UCSD-AML1 (cell line): ENCODE measurements around the gene ITSN2.
"Not testable (repeated sequence)": the region's sequence is repeated elsewhere in the genome, so short reads cannot be mapped to it uniquely, and the experiment has no call there.

Experiments used
- DNase-seq: peaks from one replicate; lab custom pipeline; 2025; ENCODE audit not compliant: unreplicated experiment; lab: John Stamatoyannopoulos, UW

ITSN2 gene

DNA sequence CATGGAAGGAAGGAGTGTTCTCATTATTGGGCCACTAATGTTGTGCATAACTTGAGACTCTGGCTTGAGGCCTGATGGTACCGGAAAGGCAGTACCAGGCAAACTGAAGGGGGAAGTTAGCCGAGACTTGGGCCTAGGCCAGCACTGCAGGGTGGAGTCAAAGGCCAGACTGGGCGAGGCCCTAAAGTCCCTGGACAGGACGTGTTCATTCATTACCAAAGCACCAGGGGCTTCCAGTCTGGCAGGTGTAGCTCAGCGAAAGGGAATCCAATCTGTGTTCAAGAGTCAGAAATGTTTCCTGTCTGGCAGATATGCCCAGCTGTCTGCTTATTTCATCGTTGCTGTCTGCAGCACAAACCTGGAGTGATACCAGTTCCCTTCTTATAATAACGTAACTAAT, 4.7 kb upstream of the ITSN2 start:
- DNase-seq: peak; percentile 47

DNA sequence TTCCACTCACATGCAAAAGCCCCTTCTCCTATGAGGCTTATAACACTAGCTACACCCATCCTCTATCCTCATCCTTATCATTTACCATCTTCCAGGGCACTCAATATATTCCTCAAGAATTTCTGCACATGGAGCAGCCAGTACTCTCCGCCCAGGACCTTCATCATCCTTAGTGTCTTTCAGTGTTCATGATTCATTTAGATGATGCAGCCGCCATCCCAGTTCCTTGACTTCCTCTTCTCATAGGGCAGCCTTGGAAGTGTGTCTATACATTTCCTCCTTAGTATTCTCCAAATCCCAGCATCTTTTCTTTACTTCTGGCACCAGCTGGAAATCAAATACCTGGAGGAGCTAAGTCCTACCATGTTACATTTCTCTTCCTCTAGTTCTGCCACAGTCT, 3.0 kb upstream of the ITSN2 start:
- DNase-seq: no peak

DNA sequence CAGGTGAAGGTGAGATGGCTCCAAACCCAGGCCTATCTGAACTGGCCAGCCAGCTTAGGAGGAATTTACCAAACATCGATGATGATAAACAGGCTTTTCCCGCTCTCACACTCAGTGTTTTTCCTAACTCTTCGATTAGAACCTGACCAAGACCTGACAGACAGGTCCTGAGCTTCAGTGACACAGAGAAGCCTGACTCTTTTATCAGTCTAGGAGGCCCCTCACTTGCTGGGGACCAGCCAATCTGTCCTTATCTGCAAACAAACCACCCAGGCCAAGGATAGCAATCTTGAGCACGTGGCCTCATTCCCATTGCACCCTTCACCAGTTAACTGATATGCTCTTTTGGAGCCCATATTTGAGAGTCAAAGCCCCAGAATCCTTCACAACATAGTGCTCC, 1.9 kb upstream of the ITSN2 start:
- DNase-seq: no peak

DNA sequence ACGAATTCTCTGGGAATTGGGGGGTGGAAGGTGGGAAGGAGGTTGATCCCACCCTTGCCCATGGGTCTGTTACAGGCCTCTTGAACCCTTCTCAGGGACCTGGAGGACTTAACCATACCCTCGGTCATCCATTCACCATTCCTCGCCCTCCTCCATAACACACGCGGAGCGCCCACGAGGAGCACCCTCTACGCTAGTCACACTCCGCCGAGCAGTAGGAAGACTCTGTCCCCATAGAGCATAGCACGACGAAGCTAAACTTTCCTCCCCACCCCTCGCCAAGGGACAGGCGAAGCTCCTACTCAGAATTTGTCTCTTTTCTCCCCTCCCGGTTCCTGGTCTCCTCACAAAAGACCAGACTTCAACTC, 611 bp upstream of the ITSN2 start:
- no peak for DNase-seq

DNA sequence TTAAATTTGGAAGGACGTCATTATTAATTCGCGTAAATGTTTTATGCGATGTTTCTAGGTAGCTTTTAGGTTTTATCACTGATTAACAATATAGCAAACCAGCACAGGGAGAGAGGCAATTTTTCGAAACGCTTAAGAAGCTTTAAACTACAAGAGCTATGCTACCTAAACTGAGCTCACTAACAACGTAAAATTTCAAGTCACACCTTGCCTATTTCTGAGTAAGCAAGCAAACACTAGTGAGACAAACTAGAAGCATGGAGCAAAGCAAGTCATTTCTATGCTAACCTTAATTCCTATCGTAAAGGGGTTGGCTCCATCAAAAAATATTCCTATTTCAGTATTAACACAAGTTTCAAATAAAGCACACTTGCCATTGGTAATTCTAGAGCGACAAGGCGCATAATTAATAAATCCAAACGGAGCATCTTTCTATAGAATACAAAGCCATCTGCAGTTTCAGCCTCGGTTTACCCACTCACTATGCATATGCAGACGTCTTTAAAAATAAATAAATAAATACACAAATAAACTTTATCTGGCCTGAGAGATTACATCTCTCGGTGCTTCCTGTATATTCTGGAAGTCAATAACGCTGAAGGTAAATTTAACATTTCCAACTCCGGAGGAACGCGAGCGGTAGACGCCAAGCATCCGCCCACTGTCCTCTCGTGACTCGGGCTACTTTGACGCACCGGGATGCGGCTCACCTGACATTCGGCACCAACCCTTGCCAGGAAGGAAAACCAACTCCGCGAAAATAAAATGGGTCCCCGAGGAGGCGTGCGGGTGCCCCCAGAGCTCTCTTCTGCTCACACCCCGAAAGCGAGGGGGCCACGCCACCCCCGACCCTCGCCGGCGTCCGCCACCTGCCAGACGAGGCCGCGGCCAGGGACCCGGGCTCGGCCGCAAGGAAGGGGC, 947 bp downstream of the ITSN2 start:
- DNase-seq: peak; percentile 41

DNA sequence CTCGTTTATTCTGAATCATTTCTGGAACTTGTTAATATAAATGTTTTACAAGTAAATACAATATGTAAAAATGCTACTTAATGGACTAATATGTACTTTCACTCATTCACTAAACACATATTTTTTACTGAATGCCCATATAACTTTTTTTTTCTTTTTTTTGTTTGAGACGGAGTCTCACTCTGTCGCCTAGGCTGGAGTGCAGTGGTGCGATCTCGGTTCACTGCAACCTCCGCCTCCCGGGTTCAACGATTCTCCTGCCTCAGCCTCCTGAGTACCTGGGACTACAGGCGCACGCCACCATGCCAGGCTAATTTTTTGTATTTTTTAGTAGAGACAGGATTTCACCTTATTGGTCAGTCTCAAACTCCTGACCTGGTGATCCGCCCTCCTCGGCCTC, 2.6 kb downstream of the ITSN2 start:
- not testable (repeated sequence) for DNase-seq

DNA sequence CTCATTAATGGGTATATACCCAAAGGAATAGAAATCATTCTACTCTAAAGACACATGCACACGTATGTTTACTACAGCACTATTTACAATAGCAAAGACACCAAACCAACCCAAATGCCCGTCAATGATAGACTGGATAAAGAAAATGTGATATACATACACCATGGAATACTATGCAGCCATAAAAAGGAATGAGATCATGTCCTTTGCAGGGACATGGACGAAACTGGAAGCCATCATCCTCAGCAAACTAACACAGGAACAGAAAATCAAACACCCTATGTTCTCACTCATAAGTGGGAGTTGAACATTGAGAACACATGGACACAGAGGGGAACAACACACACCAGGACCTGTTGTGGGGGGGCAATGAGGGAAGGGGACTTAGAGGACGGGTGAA, 3.2 kb downstream of the ITSN2 start:
- DNase-seq: not testable (repeated sequence)

DNA sequence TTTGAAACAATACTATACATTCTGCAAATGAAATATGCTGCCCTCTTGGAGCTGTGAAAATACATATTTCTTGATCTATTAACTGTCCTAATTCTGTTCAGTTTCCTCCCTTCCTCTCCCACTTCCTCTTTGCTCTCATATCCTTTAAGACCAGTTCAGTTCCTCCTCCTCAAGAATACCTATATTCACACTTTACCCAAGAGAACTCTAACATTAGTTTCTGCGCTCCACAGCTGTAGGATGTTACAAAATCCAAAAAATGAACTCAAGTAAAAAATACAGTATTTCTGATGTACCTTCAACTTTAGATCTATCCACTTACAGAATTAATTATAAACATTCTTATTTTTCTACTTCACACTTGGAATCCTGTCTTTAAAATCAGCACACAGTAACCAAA, 5.4 kb downstream of the ITSN2 start:
- no peak for DNase-seq

DNA sequence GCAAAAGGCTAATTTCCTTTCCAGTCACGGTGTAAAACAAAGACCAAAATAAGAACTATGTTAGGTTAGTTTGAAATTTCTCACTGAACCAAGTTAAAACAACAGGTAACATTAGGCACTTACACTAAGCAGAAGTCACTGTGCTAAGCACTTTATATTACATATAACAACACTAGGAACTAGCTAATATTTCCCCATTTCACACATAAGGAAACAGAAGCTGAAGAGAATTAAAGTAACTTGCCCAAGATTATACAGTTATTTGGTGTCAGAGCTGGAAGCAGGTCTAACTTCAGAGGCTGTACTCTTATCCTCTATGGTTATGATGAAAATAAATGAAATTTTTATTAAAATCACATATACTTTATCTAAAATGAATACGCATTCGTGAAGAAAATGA, 5.9 kb downstream of the ITSN2 start:
- no peak for DNase-seq

DNA sequence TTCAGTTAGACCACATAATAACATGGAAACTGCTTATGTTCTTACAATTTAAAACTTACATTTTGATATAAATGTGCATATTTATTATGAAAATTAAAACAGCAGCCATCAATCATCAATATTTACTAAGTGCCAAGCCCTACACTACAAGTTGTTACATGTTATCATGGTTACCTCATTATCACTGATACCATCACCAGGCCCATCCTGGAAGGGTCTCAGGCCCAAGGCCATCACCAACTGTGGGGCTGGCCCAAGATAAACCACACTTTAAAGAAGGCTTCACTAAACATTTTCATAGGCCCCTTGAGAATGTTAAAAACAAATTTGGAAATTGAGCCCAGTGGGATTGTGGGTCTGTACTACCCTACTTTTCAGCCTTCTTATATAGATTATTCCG, 6.4 kb downstream of the ITSN2 start:
- no peak for DNase-seq

DNA sequence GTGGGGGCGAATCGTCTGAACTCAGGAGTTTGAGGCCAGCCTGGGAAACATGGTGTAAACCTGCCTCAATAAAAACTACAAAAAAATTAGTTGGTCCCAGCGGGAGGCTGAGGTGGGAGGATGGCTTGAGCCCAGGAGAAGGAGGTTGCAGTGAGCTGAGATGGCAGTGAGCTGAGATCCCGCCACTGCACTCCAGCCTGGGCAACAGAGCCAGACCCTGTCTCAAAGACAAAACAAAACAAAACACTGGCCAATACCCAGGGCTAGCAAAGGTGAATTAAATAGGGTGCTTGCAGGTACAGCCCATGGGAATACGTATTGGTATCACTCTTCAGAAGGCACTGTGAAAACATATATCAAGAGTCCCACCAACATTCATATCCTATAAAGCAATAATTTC, 7.0 kb downstream of the ITSN2 start:
- DNase-seq: no peak

DNA sequence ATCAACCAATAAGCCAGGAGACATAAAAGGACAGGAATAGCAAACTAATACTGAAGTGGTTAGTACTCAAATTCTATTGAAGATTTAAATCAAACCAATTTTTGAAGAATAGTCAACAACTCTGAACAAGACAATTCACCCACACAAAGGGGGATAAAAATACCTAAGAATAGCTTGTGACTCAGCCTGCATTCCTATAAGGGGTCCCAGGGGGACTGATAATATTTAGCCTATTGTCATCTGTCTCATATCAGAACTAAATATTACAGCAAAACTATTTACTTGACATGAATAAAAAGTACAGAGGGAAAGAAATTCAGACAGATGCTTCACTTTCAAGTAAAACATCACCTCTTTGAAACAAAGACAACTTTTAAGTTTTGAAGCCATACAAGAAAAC, 7.7 kb downstream of the ITSN2 start:
- no peak for DNase-seq

DNA sequence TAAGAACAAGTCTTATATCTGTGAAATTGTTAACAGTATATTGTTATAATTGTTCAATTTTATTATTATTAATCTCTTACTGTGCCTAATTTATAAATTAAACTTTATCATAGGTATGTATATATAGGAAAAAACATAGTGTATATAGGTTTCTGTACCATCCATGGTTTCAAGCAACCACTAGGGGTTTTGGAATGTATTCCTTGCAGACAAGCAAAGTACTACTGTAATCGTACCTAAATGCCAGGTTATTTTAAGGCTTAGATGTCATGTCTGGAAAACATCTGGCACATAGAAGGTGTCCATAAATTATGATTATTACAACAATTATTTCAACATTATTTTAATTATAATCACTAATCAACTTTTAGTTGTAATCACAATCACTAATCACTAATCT, 8.4 kb downstream of the ITSN2 start:
- no peak for DNase-seq

DNA sequence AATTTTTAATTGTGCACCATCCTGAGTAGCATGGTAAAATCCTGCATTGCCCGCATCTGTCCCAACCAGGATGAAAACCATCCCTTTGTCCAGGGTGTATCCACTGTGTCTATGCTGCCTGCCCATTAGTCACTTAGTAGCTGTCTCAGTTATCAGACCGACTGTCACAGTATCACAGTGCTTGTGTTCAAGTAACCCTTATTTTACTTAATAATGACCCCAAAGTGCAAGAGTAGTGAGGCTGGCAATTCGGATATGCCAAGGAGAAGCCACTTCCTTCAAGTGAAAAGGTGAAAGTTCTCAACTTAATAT, 8.8 kb downstream of the ITSN2 start:
- no peak for DNase-seq

DNA sequence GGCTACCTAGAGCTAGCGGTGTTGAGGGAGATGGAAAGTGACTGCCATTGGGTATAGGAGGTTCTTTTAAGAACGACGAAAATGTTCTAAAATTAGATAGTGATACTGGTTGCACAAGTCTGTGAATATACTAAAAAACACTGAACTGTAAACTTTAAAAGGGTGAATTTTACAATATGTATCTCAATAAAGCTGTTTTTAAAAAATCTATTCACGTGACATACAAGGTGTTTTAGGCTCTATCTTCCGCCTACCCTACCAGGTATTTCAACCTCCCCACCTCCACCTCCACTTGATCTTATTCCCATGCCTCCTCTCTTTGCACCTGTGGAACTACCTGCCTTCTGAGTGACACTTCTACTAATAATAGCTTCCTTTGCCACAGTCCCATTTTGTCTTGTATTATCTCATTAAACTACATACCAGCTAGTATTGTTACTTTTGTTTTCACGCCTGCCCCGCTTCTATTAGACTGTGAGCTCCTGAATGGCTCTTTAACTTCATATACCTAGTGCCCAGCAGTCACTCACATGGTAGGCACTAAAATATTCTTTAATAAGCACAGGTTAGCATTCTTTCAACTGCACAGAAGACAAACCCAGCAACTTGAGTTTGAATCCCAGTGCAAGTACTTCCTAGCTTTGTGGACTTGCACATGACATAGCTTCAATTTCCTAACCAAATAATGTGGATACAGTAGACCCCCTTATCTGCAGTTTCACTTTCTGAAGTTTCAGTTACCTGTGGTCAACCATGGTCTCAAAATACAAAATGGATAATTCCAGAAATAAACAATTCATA, 9.3 kb downstream of the ITSN2 start:
- DNase-seq: no peak

DNA sequence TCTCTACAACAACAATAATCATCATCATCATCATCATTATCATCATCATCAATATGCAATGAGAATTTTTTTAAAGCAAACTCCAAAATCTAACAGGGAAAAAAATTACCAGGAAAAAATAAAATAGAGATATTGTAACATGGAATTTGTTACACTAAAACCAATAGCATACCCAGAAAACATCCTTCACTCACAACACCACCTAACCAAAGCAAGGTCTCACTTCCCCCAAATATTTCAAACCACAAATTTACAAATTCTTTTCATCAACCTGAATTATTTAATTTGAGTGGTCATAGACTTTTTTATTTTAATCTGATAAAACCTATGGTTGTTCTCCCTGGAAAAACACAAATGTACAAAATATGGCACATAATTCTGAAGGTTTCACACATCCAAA, 11.2 kb downstream of the ITSN2 start:
- no peak for DNase-seq

DNA sequence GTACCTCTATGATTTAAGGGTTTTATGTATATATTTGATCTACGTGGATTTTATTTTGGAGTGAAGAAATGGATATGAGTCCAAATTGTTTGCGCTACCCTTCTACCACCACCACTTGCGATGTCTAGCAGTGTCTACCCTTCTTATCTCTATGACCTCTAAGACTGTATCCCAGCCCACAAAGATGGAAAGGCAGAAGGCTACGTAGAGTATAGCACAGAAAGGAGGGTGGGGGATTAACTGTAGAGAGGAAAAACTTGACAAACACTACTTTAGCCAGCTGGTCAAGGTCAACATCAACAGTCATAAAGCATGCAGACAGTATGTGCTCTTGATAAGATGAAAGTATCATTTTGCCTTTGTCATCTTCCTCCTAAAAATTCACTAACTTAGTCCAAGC, 14.4 kb downstream of the ITSN2 start:
- DNase-seq: no peak

DNA sequence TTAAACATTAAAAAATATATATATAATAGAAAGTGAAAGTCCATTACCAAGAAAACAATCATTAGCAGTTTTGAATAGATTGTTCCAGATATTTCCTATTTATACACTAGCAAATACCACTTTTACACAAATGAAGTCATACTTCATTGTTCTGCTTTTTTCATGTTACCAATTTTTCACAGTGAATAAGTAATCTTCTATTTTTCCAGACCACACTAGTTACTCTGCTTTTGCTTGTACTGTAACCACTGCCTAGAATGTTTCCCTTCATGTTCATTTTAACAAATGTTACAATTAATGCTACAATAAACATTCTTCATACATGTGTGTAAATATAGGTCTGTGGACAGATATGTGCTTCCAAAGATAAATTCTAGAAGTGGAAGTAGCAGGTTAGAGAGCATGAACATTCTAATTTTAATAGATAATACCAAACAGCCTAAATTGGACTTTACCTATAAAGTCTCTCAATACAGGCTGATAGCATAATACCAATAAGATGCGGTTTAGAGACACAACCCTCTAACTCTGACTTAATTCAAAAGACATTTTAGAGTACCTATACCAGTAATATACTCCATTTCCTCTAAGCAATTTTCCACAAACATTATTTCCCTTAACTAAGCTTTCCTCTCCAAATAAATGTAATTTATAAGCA, 17.0 kb downstream of the ITSN2 start:
- DNase-seq: no peak

DNA sequence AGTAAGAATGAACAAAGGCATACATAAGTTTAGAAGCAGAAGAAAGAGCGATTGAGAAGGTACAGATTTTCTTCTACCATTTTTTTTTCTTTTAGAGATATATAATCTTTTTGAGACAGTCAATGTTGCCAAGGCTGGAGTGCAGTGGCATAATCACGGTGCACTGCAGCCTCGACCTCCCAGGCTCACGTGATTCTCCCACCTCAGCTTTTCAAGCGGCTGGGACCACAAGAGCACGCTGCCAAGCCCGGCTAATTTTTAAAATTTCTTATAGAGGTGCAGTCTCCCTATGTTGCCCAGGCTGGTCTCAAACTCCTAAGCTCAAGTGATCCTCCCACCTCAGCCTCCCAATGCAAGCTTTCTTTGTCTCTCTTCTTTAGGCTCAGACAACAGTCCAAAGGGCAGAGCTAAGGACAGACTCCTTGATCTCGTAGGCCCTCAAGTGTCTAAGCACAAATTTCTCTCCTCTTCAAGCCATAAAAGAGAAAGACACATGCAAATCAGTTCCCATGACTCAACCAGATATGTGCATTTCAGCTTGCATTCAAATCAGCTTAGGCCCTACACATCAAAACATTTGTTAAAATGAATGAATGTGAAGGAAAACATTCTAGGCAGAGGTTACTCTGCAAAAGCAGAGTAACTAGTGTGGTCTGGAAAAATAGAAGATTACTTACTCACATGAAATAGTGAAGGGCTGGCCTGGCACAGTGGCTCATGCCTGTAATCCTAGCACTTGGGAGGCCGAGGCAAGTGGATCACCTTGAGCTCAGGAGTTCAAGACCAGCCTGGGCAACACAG, 18.0 kb downstream of the ITSN2 start:
- DNase-seq: no peak

DNA sequence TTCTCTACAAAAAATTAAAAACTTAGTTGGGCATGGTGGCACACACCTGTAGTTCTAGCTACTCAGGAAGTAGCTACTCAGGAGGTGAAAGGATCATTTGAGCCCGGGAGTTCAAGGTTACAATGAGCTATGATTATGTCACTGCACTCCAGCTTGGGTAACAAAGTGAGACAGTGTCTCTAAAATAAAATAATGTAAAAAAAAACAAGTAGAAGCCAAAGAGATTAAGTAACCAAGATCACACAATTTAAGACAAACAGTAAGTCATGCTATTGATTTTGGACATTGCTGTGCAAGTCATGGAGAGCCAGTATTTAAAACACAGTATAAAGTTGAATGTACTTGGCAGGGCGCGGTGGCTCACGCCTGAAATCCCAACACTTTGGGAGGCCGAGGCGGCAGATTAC, 20.5 kb downstream of the ITSN2 start:
- no peak for DNase-seq

DNA sequence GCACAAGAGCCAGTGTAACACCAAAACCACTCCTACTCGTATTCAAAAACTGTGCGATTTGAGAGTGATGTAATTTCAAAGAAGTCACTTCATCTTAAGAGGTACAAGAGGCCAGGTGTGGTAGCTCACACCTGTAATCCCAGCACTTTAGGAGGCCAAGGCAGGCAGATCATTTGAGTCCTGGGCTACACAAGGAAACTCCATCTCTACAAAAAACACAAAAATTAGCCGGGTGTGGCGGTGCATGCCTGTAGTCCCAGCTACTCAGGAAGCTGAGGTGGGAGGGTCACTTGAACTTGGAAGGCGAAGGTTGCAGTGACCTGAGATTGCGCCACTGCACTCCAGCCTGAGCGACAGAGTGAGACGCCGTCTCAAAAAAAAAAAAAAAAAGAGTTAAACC, 21.2 kb downstream of the ITSN2 start:
- not testable (repeated sequence) for DNase-seq
